ENCODE results near the gene MRPL49. TPM values are rescaled to one million over a fixed set of nuclear protein-coding genes. Genes with fewer than 3 reads are reported as not detected.
A peak's percentile ranks its signal among the peaks of the same experiment; 100 is the strongest.

MRPL49 gene
- total RNA-seq, 4 donors from 2014 or later = 76.2 to 113 (median 91.5) TPM

DNA sequence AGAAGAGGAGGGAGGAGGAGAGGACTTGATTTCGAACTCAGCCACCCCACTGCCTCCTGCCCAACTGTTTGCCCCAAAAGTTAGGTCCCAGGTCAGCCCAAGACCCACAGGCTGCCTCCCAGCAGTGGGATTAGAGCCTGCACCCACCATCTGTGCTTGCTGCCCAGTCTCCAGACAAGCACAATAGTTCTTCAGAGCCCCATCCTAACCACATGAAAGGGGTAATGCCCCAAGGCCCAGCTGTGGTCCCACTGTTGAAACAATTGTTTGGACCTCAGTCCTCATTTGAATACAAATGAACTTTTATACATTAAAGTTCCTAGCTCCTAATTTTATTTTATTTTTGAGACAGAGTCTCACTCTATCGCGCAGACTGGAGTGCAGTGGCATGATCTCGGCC lies 31.5 kb upstream of the MRPL49 start:
- Histone ChIP-seq H3K9me3 (no peaks in the 10 kb centered on the region), H3K36me3 (peaks cover 22 to 44% (median 43%) of the 10 kb centered on the region in 4 donors), H3K4me1 (peaks cover under 1 to 6% (median 3%) of the 10 kb centered on the region in 4 donors), H3K4me3 (no peak overlapping the region), H3K27me3 (no peaks in the 10 kb centered on the region), H3K27ac (replicated peaks in 1 of 4) (no peak overlapping the region)
- DNase-seq (ENCODE audit: extremely low spot score) = no peak
- WGBS = 97% methylated on average over 4 of the region's 4 CpGs
- intact Hi-C loops (cut with DNase I) = no loop called here
- TF ChIP-seq POLR2A (IDR thresholded peaks at IDR 0.05; ENCODE audit: low read depth) (no peak), POLR2AphosphoS5 (IDR thresholded peaks at IDR 0.05) (no peak), EP300 (IDR thresholded peaks at IDR 0.05) (no peak)
- TF ChIP-seq, protein P1, sequence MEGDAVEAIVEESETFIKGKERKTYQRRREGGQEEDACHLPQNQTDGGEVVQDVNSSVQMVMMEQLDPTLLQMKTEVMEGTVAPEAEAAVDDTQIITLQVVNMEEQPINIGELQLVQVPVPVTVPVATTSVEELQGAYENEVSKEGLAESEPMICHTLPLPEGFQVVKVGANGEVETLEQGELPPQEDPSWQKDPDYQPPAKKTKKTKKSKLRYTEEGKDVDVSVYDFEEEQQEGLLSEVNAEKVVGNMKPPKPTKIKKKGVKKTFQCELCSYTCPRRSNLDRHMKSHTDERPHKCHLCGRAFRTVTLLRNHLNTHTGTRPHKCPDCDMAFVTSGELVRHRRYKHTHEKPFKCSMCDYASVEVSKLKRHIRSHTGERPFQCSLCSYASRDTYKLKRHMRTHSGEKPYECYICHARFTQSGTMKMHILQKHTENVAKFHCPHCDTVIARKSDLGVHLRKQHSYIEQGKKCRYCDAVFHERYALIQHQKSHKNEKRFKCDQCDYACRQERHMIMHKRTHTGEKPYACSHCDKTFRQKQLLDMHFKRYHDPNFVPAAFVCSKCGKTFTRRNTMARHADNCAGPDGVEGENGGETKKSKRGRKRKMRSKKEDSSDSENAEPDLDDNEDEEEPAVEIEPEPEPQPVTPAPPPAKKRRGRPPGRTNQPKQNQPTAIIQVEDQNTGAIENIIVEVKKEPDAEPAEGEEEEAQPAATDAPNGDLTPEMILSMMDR (IDR thresholded peaks at IDR 0.05) = no peak

DNA sequence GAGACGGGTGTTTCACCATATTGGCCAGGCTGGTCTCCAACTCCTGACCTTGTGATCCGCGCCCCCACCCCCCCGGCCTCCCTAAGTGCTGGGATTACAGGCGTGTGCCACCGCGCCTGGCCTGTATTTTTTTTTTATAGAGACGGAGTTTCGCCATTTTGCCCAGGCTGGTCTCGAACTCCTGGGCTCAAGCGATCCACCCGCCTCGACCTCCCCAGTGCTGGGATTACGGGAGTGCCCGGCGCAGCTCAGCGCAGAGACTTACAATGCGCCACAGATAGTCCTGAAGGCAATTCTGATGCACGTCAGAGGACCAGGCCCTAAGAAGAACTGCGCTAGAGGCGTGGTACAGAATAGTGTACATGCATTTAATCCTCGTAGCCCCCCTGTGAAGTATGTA lies 26.7 kb upstream of the MRPL49 start:
- DNase-seq (ENCODE audit: extremely low spot score) = no peak
- Histone ChIP-seq H3K36me3 (peaks cover 0 to 27% (median 12%) of the 10 kb centered on the region in 4 donors), H3K4me3 (peak overlapping the region; percentile 75 to 93 (median 88)), H3K27ac (replicated peaks in 1 of 4) (peak overlapping the region; percentile 85 to 96 (median 90)), H3K27me3 (no peaks in the 10 kb centered on the region), H3K9me3 (no peaks in the 10 kb centered on the region), H3K4me1 (peaks cover 20 to 25% (median 23%) of the 10 kb centered on the region in 4 donors)
- TF ChIP-seq POLR2A (IDR thresholded peaks at IDR 0.05; ENCODE audit: low read depth) (no peak), EP300 (IDR thresholded peaks at IDR 0.05) (no peak), POLR2AphosphoS5 (IDR thresholded peaks at IDR 0.05) (no peak)
- TF ChIP-seq, protein P1 (IDR thresholded peaks at IDR 0.05) = no peak
- 74% methylated on average over 22 of the region's 22 CpGs for WGBS
- intact Hi-C loops (cut with DNase I) = no loop called here

DNA sequence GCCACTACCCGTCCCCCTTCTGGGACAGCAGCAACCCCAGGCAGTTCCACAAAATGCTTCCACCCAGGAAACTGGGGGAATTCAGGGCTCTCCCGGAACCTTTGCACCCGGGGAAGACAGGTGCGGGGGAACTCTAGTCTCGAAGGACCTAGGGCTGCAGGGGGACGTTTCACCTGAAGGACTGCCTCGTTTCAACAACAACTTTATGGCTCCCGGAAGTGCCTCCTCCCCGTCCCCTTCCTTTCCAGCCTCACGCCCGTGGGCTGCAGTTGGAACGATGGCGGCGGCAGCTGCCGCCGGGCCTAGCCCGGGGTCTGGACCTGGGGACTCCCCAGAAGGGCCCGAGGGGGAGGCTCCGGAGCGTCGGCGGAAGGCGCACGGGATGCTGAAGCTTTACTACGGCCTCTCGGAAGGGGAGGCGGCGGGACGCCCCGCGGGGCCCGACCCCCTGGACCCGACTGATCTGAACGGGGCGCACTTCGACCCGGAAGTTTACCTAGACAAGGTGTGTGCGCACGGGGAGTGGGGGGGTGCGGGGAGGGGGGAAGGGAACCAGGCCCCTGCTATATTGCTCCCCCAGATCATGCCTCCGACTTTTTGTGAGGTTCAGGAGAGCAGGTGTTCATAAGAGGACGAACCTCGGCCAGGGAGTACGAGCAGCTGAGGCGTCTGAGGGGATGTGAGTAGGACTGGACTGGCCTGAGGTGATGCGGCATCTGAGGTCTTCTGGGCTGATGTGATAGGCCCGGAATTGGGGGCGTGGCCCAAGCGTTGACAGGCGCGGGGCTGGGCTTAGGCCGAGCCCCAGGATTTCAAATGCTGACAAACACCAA lies 25.9 kb upstream of the MRPL49 start, which contains the start of gene VPS51:
VPS51 (plus strand) TSS at position 241 of the 833 bp plus-strand sequence; CDS start at position 278, 37 bp downstream.
- intact Hi-C loops (cut with DNase I) = loop anchor here (1.0 kb wide), 1 partner anchor 12 kb away; the partner anchor contains the start of genes CDCA5 and ZFPL1
- WGBS = 0% methylated on average over 15 of the region's 52 CpGs

DNA sequence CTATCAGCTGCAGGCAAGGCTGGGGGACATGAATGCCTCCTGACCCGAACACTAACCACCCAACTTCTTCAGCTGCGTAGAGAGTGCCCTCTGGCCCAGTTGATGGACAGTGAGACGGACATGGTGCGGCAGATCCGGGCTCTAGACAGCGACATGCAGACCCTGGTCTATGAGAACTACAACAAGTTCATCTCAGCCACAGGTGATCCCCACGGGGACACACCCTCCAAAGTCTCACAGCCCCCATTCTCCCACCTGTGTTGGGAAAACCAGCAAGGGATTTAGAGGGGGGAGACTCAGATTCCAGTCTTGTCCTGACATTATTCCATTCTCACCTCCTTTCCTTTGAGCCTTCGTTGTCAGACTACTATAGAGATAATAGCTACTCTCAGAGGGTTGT lies 25.2 kb upstream of the MRPL49 start:
- 89% methylated on average over 2 of the region's 8 CpGs for WGBS
- intact Hi-C loops (cut with DNase I) = loop anchor here (1.0 kb wide), 1 partner anchor 13 kb away; the partner anchor contains the start of genes CDCA5 and ZFPL1

More for the DNA sequence above, 25.9 kb upstream of the MRPL49 start, which contains the start of gene VPS51:
- Histone ChIP-seq H3K36me3 (peaks cover 0 to 27% (median 12%) of the 10 kb centered on the region in 4 donors), H3K27me3 (no peaks in the 10 kb centered on the region), H3K9me3 (no peaks in the 10 kb centered on the region), H3K4me1 (peaks cover 20 to 31% (median 25%) of the 10 kb centered on the region in 4 donors), H3K4me3 (peak within 1 kb of the TSS; percentile 75 to 93 (median 88)), H3K27ac (replicated peaks in 1 of 4) (peak within 1 kb of the TSS; percentile 85 to 96 (median 90))
- TF ChIP-seq EP300 (IDR thresholded peaks at IDR 0.05) = no peak
- TF ChIP-seq, protein P1 (IDR thresholded peaks at IDR 0.05) = peak in 1 of 3 experiments; percentile 45
- TF ChIP-seq POLR2A (IDR thresholded peaks at IDR 0.05; ENCODE audit: low read depth) = peak; percentile 52
- peak; percentile 86 to 95 for TF ChIP-seq POLR2AphosphoS5 (IDR thresholded peaks at IDR 0.05)
- DNase-seq (ENCODE audit: extremely low spot score) = peak; percentile 97

More for the DNA sequence above, 25.2 kb upstream of the MRPL49 start:
- H3K9me3 ChIP-seq = no peaks in the 10 kb centered on the region
- no peaks in the 10 kb centered on the region for H3K27me3 ChIP-seq
- DNase-seq (ENCODE audit: extremely low spot score) = no peak
- peak overlapping the region; percentile 85 to 96 (median 90) for H3K27ac ChIP-seq (replicated peaks in 1 of 4)
- TF ChIP-seq POLR2AphosphoS5 (IDR thresholded peaks at IDR 0.05) = no peak
- no peak for TF ChIP-seq EP300 (IDR thresholded peaks at IDR 0.05)
- no peak for TF ChIP-seq POLR2A (IDR thresholded peaks at IDR 0.05; ENCODE audit: low read depth)
- TF ChIP-seq, protein P1 (IDR thresholded peaks at IDR 0.05) = no peak
- H3K4me3 ChIP-seq = peak overlapping the region; percentile 75 to 93 (median 88)
- H3K4me1 ChIP-seq = peaks cover 22 to 36% (median 28%) of the 10 kb centered on the region in 4 donors
- peaks cover 0 to 27% (median 12%) of the 10 kb centered on the region in 4 donors for H3K36me3 ChIP-seq
